Renal pelvis (tissue), 4 donors: ENCODE data around the gene SBNO2. TPM values are rescaled to one million over a fixed set of nuclear protein-coding genes. Genes with fewer than 3 reads are reported as not detected.
A peak's percentile ranks its signal among the peaks of the same experiment; 100 is the strongest.

Source experiments
- DNase-seq: peaks from one replicate; pipeline ENCODE4 v3.0.0-alpha.2; 2013
- polyA plus RNA-seq, 3 donors: library from polyadenylated mRNA; unstranded; fragments of 120-200 nt; gene quantifications; one replicate each; pipeline ENCODE4 v1.2.1, GENCODE V29; 2013; ENCODE audit not compliant: insufficient read length in 3 of 3

Gene SBNO2
- polyA plus RNA-seq, 3 donors, result 18.1 to 22.1 (median 20.2) TPM

DNA sequence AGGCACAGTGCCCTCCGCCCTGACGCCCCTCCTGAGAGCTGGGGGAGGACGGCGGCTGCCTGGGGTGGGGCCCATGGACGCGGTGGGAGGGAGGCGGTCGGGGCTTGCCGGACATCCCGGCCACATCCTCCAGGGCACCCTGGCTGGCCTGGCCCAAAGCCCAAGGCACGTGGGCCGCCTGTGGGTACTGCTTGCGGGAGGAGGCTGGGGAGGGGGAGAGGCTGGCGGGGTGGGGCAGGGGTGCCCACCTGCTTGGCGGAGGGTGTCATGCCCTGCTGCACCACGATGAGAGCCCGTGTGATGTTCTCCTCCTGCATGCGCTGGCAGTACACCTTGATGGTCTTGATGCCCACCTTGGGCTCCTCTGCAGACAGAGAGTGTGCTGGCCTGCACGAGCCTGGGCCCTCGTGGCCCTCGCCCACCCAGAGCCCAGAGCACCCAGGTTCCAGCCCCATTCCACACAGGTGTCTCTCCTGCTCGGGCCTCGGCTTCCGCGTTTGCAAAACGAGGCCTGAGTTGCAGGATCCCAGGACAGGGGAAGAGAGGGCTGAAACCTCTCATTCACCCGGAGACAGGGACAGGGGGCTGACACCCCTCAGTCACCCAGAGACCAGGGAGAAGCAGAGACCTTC is 82.4 kb downstream of the SBNO2 start:
- DNase-seq, result no peak

DNA sequence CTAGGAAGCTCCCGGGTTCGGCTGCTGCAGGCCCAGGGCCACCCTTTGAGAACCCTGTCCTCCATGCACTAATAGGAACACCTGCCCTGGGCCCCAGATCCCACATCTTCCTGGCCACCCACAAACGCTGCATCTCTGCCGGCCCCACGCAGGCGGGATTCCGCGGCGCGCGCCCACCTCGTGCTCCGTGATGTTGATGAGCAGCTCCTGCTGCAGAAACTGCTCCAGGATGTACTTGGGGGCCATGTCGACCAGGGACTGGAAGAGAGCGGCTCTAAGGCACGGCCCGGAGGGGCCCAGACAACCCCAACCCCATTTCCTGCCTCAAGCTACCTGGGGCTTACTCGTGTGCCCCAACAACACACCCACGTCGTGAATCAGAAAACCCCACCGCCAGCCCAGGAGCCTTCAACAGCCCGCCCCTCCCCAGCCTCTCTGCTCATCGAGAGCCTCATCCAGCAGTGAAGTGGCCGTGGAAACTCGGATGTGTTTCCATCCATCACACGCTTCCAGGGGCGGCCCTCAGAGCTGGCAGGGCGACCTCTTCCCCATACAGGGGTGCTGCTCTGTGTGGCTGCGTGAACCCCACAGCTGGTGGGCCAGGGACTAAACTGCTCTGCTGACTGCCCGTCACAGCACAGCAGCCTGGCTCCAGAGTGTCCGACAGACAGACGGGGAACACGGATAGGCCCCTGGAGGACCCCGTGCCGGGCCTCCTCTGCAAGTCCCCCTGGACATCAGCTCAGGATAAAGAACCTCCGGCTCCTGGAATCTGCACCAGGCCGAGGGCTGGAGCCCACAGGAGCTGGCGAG is 83.1 kb downstream of the SBNO2 start:
- no peak for DNase-seq

DNA sequence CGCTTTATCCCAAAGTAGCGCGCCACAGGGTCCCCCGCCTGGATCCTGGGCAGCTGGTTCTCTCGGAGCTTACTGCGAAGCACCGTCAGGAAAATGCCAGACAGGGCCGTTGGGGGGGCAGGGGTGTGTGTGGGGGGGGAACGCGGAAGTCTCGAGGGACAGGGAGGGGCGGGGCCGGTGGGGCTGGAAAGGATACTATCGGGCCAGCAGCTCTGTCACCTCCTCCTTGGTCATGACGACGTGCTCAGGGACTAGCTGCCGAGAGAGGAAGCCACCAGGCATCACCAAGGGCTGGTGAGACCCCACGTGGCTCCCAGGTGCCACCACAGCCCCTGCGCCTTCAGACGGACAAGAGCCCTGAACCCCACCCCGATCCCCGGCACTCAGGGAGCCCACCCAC is 84.2 kb downstream of the SBNO2 start:
- no peak for DNase-seq

DNA sequence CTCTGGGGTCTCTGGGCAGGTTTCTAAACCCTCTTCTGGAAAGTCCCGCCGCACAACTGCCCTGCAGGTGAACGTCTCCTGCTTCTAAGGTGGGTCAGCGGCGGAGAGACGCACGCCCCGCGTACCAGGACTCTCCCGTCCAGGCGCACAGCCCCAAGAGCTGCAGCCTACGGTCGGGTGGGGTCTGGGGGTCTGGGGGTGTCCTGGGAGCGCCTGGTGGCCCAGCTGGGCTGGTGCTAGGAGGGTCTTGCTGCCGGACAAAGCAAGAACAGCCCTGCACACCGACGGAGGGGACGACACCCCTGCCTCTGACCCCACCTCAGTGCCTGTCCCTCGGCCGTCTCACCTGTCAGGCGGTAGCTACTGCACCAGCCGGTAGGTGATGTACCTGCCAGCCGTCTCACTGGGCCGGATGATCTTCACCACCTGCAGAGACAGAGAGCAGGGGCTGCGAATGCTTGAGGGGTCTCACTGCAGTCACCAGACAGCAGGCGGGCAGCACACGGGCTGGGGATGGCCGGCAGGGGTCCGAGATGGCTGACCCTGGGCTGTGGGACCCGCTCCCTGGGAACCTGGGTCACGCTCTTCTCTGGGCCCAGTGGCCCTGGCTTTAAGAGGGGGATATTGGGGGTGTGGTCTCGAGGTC is 84.8 kb downstream of the SBNO2 start:
- no peak for DNase-seq

DNA sequence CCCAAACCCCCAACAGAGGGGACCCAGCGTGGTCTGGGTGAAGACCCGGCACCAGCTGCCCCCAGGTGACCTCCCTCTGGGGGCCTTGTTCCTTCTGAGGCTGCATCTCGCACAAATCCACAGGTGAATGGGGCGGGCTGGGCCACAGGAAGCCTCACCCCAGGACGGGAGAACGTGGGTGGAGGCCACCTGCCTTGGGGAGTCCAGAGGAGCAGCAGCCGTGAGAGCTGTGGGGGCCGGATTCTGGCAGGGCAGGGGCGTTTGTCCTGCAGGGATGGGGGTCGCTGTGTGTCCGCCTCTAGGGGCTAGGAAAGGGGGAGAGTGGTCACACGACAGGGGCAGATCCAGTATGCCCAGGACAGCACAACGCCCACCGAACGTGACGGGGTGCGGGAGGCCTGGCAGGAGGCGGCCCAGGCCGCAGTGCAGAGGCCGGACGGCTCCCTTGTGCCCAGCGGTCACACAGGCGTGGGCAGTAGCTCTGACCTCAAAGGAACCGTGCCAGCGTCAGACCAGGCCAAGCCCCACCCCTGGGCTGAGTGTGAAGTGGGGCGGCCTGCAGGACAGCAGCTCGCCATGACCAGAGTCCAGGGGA is 85.6 kb downstream of the SBNO2 start:
- DNase-seq, result no peak

DNA sequence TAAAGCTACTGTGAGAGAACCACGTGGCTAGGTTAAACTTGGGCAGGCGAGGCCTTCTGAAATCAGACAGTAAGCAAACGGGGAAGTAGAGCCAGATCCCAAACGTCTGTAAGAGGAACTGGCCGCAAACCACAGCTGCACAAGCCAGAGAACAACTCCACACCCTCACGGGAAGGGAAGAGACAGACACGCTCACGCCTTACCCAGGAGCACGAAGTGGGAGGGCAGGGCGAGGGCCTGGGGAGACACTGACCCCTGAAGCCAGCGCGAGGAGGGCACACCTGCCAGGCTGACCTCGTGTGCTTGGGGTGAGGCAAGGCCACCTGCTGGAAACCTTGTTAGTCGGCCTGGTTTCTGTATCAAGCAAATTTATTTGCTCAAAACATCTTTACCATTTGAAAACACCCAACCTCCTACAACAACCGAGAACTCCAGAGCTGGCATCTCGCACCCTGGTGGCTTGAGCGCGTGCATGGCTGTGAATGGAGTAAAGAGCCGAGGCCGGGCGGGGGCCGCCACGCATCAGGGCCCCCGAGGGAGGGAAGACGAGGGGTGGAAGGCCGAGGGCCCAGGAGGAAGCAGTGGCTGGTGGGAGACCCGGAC is 86.2 kb downstream of the SBNO2 start:
- no peak for DNase-seq

DNA sequence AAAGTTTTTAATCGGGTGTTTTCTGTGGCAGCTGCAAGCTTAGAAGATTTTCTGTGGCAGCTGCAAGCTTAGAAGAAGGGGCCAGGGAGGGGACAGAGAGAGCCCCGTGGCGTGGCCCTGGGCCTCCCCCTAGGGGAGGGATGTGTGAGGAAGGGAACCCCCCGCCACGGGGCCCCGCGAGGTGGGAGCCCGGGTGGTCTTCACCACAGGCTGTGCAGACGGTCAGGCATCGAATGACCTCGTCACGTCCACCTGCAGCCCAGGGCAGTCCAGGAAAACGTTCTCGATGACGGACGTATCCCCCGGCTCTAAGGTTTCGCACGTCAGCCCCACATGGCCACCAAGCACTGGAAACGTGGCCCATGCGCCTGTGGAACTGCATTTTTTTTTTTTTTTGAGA is 87.5 kb downstream of the SBNO2 start:
- DNase-seq, result no peak

DNA sequence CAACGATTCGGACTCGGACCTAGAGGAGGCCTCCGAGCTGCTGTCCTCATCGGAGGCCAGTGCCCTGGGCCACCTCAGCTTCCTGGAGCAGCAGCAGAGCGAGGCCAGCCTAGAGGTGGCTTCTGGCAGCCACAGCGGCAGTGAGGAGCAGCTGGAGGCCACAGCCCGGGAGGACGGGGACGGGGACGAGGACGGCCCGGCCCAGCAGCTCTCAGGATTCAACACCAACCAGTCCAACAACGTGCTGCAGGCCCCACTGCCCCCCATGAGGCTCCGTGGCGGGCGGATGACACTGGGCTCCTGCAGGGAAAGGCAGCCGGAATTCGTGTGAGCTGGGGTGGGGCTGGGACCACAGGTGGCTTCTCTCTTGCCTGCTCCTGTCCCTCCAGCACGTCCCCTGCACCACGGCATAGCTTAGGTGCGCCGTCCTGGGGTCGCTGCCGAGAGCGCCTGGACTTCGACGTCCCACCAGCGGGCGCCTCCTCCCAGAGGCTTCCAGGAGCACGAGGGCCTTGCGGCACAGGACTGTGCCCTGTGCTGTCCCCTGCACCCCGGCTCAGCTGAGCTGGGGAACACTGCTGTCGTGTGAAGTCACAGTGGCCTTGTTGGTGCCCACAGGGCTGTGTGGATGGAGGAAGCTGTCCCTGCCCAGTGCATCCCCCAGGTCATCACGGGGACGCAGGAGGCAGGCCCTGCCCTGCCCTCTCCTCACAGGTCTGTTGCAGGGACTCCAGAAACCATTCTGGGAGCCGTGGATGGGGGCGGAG is 88.2 kb downstream of the SBNO2 start:
- DNase-seq, result no peak

DNA sequence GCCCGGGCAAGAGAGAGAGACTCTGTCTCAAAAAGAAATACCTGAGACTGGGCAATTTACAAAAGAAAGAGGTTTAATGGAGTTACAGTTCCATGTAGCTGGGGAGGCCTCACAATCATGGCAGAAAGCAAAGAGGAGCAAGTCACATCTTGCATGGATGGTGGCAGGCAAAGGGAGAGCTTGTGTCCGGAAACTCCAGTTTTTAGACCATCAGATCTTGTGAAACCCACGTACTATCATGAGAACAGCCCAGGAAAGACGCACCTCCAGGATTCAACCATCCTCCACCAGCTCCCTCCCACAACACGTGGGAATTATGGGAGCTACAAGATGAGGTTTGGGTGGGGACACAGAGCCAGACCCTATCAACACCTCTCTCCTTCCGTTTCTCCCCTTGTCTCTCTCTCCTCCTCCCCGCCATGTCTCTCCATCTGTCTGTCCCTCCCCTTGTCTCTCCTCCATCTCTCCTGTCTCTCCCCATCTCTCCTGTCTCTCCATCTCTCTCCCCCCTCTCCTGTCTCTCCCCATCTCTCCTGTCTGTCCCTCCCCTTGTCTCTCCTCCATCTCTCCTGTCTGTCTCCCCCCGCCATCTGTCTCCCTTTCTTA is 88.9 kb downstream of the SBNO2 start:
- no peak for DNase-seq

DNA sequence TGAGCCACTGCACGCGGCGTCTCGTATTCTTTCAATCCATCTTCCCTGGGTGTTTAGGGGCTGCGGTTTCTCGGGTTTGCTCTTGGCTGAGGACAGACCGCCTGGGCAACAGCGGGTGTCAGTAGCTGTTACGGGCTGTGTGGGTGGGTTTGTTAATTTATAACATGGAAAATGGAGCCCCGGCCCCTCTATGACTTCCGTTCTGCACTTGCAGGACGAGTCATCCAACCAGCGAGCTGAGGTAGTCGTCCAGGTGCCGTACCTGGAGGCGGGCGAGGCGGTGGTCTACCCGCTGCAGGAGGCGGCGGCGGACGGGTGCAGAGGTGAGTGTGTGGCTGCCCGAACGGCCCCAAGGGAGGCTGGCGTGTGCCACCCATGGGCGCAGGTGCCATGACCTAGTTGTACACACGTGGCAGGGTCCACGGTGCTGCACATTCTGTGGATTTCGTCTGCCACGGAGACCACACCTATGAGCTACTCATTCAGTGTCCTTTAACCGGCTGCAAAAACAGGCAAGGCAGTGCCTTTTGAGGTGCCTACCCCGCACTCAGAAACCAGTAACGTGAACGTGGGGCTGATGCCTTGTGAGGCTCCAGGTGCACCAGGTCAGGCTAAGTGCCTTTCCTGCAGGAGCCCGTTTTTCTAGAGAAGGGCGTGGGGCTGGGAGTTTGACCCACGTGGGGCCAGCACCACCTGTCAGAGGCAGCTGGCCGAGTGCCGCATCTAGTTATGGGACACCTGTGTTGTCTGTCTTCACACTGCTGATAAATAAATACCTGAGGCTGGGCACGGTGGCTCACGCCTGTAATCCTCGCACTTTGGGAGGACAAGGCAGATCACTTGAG is 89.8 kb downstream of the SBNO2 start:
- DNase-seq, result no peak

DNA sequence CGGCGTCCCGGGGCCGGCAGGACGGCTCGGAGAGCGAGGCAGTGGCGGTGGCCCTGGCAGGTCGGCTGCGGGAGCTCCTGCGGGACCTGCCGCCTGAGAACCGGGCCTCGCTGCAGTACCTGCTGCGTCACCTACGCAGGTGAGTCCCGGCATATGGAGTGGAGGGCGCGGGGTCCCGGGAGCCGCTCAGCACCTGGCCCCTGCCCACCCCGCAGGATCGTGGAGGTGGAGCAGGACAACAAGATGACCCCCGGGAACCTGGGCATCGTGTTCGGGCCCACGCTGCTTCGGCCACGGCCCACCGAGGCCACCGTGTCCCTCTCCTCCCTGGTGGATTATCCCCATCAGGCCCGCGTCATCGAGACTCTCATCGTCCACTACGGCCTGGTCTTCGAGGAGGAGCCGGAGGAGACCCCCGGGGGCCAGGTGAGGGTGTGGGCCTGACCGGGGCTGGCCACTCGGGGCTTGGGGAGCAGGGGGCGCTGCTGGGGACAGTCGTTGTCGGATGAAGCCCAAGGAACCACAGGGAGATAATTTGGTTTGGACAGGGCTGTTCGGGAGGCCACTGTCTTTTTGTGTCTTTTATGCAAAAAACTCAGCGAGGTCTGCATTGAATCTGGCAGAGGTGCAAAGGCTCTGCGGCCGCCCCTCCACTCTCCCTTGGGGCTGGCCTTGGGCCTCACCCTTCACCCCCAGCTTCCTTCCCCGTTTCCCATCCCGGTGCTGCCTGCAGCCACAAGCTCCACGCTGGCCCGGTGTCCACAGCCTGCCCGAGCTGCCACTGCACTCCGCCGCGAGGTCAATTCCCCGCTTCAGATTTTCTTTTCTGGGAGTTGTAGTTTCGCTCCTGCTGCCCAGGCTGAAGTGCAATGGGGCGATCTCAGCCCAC is 90.9 kb downstream of the SBNO2 start:
- DNase-seq, result no peak

DNA sequence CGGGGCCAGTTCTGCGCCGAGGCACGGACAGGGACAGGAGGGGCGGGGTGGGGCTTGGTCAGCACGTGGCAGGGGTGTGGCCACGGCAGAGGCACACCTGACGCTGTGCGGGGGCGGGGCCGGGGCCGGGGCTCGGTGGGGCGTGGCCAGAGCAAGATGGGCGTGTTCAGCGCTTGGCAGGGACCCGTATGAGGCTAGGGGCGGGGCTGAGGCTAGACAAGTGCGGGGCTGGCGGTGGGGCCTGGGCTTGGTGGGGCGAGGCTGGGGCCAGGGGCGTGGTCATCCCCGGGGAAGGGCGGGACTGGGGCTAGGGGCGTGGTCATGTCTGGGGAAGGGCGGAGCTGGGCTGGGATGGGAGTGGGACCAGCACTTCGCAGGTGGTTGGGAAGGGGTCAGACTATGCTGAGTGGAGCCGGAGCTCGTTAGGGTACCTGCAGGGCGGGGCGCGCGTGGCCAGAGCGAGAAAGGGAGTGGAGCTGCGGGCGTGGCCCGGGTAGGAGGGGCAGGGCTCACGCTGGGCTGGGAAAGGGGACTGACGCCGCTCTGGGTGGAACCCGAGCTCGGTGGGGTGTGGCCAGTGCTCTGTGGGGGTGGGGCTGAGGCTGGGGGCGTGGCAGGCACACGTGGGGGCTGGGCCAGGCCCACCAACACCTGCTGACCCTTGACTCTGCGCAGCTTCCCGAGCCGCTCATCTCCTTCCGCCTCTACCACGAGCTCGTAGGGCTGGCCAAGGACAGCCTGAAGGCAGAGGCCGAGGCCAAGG is 91.7 kb downstream of the SBNO2 start:
- DNase-seq, result peak; percentile 52

DNA sequence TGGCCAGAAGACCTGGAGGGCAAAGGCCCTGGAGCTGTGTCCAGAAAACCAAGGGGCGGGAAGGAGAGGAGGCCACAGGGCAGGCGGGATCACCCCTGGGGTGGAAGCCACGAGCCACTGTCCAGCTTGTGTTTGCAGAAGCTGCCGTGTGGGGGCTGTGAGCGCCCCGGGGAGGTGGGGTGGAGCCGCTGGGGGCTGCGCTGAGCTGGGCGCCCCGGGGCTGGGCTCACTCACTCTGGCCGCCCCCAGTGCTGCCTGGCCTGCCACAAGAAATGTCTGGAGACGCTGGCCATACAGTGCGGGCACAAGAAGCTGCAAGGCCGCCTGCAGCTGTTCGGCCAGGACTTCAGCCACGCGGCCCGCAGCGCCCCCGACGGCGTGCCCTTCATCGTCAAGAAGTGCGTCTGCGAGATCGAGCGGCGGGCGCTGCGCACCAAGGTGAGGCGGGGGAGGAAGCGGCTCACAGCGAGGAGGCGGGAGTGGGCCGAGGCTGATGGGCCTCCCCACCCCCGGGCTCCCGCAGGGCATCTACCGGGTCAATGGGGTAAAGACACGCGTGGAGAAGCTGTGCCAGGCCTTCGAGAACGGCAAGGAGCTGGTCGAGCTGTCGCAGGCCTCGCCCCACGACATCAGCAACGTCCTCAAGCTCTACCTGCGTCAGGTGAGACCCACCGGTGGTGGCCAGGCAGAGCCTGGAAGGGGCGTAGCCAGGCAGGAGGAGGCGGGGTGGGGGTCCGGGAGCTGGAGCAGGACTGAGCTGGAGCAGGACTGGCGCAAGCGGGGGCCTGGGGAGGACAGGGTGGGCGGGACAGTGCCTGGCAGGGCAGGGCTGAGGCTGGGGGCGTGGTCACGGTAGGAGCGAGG is 92.5 kb downstream of the SBNO2 start:
- no peak for DNase-seq

DNA sequence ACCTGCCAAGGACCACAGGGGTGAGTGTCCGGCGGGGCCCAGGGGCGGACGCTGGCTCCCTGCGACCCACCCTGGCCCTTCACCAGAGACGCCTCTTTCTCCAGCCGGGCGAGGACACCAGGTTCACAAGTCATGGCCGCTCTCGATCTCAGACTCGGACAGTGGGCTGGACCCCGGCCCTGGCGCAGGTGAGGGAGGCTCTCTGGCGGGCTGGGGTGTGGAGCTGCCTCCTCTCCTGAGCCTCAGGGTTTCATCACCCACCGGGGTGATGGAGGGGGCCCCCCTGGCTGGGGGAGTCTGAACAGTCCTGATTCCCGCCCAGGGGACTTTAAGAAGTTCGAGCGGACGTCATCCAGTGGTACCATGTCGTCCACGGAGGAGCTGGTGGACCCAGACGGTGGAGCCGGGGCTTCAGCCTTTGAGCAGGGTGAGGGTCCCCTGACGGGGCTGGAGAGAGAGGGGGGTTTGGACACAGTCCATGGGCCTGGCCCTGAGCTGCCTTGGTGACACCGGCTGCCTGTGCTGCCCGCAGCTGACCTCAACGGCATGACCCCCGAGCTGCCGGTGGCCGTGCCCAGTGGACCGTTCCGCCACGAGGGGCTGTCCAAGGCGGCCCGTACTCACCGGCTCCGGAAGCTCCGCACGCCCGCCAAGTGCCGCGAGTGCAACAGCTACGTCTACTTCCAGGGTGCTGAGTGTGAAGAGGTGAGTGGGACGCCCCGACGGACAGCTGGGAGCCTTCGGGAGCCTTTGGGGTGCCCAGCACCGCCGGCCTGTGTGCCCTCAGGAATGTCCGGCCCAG is 93.5 kb downstream of the SBNO2 start:
- no peak for DNase-seq

DNA sequence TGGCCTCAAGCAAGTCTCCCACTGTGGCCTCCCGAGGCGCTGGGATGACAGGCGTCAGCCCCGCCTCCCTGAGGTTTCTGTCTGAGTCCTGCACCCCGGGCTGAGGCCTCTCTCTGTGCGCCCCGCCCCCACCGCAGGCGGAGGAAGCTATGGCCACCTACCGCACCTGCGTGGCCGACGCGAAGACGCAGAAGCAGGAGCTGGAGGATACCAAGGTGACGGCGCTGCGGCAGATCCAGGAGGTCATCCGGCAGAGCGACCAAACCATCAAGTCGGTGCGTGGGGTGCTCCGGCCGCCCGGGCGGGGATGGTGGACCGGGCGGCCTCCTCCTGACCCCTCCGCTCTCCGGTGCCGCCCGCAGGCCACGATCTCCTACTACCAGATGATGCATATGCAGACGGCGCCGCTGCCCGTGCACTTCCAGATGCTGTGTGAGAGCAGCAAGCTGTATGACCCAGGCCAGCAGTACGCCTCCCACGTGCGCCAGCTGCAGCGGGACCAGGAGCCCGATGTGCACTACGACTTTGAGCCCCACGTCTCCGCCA is 94.4 kb downstream of the SBNO2 start:
- no peak for DNase-seq

DNA sequence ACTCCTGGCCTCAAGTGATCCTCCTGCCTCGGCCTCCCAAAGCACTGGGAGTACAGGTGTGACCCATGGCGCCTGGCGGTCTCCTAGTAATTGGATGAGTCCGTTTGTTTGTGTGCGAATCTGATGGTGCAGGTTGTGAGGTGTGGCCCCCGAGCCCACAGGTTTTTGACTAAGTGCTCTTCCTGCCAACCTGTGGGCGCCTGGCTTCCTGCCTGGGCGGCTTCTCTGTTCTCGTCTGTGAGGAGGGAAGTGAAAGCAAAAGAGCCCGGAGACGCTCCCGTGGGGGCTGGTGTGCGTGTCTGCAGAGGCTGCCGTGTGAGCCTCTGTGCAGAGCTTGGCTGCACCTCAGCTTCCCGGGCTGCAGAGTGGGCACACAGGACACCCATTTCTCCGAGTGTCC is 97.1 kb downstream of the SBNO2 start:
- no peak for DNase-seq
